ENCODE results near the gene MRPL24. TPM values are rescaled to one million over a fixed set of nuclear protein-coding genes. Genes with fewer than 3 reads are reported as not detected.
A peak's percentile ranks its signal among the peaks of the same experiment; 100 is the strongest.

The MRPL24 gene
- total and polyA plus RNA-seq, 9 of the 15 experiments (the other 6 are each of a cell fraction or from before 2014, with no cell fraction given), result 74.3 to 267 (median 113) TPM

GRCh38 chr1:156693848-156694689 lies 46.8 kb downstream of the MRPL24 start (continued):
- TF ChIP-seq HMG20A (CRISPR knock-in tag; conservative IDR thresholded peaks at IDR 0.05), result no peak
- TF ChIP-seq MLLT1 (IDR thresholded peaks at IDR 0.05), result no peak
- TF ChIP-seq POLR3G (IDR thresholded peaks at IDR 0.05; ENCODE audit: extremely low read depth, insufficient read length, insufficient replicate concordance), result no peak
- no peak for TF ChIP-seq ZBTB5 (IDR thresholded peaks at IDR 0.05)
- no peak for TF ChIP-seq CCAR2 (IDR thresholded peaks at IDR 0.05; ENCODE audit: low read depth, low read length)
- TF ChIP-seq ZC3H4 (CRISPR knock-in tag; IDR thresholded peaks at IDR 0.05; ENCODE audit: borderline replicate concordance), result no peak
- TF ChIP-seq ARID2 (IDR thresholded peaks at IDR 0.05), result no peak
- 0 out of 2 replicates have a peak, but pooled peaks have one; percentile 30 for TF ChIP-seq POLR2A (conservative IDR thresholded peaks at IDR 0.05)
- no peak for TF ChIP-seq ZNF384 (IDR thresholded peaks at IDR 0.05; ENCODE audit: low read depth, low read length)
- TF ChIP-seq ZKSCAN8 (CRISPR knock-in tag; IDR thresholded peaks at IDR 0.05), result peak; percentile 48; the same call in 1 of the 2 replicates
- no peak; the same call in 1 of the 2 replicates for TF ChIP-seq HSF4 (CRISPR knock-in tag; IDR thresholded peaks at IDR 0.05; ENCODE audit: borderline replicate concordance)
- no peak for TF ChIP-seq STAT5A (IDR thresholded peaks at IDR 0.05; ENCODE audit: borderline replicate concordance, low read length)
- TF ChIP-seq PHTF2 (CRISPR knock-in tag; IDR thresholded peaks at IDR 0.05), result 0 out of 2 replicates have a peak, but pooled peaks have one; percentile 64
- TF ChIP-seq FUS (optimal IDR thresholded peaks at IDR 0.05; ENCODE audit: low read depth, low read length), result no peak
- TF ChIP-seq ZNF717 (CRISPR knock-in tag; IDR thresholded peaks at IDR 0.05), result peak; percentile 58; the same call in 1 of the 2 replicates
- TF ChIP-seq MAFK (IDR thresholded peaks at IDR 0.05; ENCODE audit: low read length), result no peak; the same call in 1 of the 2 replicates
- no peak for TF ChIP-seq ELF4 (CRISPR knock-in tag; IDR thresholded peaks at IDR 0.05)
- no peak for TF ChIP-seq THAP7 (CRISPR knock-in tag; IDR thresholded peaks at IDR 0.05)
- no peak for TF ChIP-seq HCFC1 (IDR thresholded peaks at IDR 0.05; ENCODE audit: low read depth, low read length)
- TF ChIP-seq ZC3H11A (IDR thresholded peaks at IDR 0.05; ENCODE audit: low read depth, low read length), result no peak
- no peak for TF ChIP-seq ZNF253 (CRISPR knock-in tag; conservative IDR thresholded peaks at IDR 0.05)
- TF ChIP-seq TAF1 (IDR thresholded peaks at IDR 0.05; ENCODE audit: control insufficient read depth, extremely low read depth, insufficient read depth, low read length, severe bottlenecking), result peak; percentile 29
- TF ChIP-seq NEUROD1 (IDR thresholded peaks at IDR 0.05; ENCODE audit: borderline replicate concordance, low read depth, low read length, partially characterized antibody), result peak; percentile 37
- peak; percentile 86 for TF ChIP-seq PTRF (tag; IDR thresholded peaks at IDR 0.05)
- no peak for TF ChIP-seq THRAP3 (IDR thresholded peaks at IDR 0.05; ENCODE audit: borderline replicate concordance)
